Gastroesophageal sphincter (tissue), 3 donors: ENCODE measurements around the gene MMS19.

Experiments
- CTCF ChIP-seq, 4 experiments: fragments of 200-600 bp in 2 of 4; fragments of 450-650 bp in 2 of 4; sonication (generic) in 1 of 4; IDR thresholded peaks; one replicate each; pipeline ENCODE4 v1.5.1; 2017 to 2019; ENCODE audit warnings: antibody characterized with exemption in 4 of 4, mild to moderate bottlenecking in 2 of 4, moderate library complexity in 2 of 4
- EP300 ChIP-seq: sonication (generic); formaldehyde crosslinking; IDR thresholded peaks from one replicate; pipeline ENCODE4 v1.6.1; 2017; ENCODE audit warnings: antibody characterized with exemption, mild to moderate bottlenecking
- POLR2A ChIP-seq, 2 donors: fragments of 450-650 bp; IDR thresholded peaks; one replicate each; pipeline ENCODE4 v1.6.1; 2017; ENCODE audit warnings: antibody characterized with exemption in 2 of 2, mild to moderate bottlenecking in 2 of 2, moderate library complexity in 1 of 2
- POLR2AphosphoS5 ChIP-seq: sonication (generic); formaldehyde crosslinking; IDR thresholded peaks from one replicate; pipeline ENCODE4 v1.6.1; 2017; ENCODE audit warnings: antibody characterized with exemption

- no peak for TF ChIP-seq CTCF (IDR thresholded peaks at IDR 0.05)
- no peak for TF ChIP-seq POLR2A (IDR thresholded peaks at IDR 0.05)
- no peak for TF ChIP-seq POLR2AphosphoS5
- no peak for TF ChIP-seq EP300
Observed at GRCh38 chr10:97517778-97518300, 19.6 kb upstream of the MMS19 start.
